Stimulated activated CD4-positive, alpha-beta T cell treated with anti-CD3 and anti-CD28 coated beads, TNF-alpha, amount 100 ng/mL, for 48 hours (primary cell): ENCODE results near the gene CCDC136.

Experiments used
- DNase-seq, 3 donors: peaks; one replicate each; pipeline ENCODE4 v3.0.0-alpha.2; 2020; ENCODE audit warnings: low read depth in 3 of 3

Gene CCDC136

DNA sequence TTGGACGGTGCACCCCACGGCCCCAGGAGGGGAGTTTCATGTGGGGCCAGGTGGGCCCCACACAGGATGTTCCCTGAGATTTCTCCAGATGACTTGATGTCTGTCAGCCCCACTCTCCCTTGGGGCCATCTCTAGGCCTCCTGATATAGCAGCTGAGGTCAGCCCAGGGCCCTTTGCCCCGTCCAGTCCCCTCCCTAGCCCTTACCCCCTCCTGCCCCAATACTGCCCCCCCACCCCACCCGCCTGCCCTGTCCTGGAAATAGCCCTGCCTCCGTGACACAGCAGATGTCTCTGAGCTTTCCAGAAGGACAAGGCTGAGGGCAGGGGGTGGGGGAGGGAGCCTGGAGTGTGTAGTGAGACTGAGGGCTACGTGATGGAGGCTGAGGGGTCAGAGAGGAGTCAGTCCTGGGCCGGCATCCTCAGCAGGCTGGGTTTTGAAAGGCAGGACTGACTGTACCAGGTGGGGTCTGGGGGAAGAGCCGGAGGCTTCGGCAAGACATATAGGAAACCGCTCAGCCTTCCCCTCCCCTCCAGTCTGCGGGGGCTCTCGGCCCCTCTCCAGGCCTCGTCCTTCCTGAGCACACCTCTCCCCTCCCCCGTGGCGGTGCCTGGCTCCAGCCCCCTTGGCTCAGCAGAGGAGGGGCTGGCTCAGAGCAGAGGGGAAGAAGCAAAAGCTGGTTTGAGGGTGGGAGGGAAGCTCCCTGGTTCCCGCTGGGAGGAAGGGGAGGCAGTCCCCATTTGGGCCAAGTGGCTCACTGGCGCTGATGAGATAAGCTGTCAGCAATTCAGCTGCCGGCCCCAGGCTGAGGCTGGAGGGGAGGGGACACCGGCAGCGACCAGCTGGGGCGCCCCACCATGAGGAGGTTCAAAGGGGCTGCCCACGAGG, 40.5 kb downstream of the CCDC136 start:
- no peak for DNase-seq

DNA sequence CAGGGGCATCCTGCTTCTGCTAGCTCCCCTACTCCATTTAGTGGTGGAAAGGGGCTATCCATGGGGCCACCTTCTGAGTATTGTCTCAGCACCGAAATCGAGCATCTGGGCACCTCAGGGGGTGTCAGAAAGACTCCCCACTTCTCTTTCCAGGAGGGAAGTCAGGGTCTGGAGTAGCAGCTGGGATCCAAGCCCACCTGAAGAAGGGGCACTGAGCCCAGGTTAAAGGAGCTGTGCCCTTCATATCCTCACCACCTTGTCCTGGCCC, 41.0 kb downstream of the CCDC136 start:
- DNase-seq: no peak

DNA sequence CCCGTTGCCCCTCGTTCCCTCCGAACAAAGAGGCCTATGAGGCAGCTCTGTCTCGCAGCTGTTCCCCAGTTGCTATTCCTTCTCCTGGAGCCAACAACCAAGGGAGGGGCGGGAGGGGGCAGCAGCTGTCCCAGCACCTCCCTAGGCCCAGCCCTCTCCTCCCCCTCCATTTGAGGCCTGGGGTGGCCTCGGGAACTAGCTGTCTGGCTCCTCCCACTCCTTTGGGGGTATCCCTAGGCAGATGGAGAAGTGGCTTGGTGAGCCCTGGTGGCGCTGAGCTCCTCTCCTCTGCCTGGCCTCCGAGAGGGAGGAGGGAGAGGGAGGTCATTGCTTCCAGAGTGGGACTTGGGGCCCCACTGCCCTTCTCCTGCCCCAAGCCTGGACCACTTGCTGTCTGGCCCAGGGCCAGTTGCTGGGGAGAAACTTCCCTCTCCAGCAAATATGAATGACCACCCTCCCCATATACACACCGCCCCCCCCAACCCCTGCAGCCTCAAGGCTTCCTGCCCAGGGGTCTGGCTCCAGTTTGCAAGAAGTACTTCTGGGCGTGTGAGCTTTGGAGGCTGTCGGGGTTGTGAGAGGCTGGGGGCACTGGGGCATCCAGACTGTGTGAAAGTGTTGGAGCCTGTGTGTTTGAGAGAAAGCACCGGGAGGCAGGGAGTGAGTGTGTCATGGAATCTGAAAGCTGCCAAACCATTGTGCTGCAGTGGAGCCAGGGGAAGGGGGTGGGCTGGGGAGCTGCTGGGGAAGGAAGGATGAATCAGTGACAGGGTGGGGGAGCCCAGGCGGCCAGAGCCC, 41.6 kb downstream of the CCDC136 start:
- no peak for DNase-seq

DNA sequence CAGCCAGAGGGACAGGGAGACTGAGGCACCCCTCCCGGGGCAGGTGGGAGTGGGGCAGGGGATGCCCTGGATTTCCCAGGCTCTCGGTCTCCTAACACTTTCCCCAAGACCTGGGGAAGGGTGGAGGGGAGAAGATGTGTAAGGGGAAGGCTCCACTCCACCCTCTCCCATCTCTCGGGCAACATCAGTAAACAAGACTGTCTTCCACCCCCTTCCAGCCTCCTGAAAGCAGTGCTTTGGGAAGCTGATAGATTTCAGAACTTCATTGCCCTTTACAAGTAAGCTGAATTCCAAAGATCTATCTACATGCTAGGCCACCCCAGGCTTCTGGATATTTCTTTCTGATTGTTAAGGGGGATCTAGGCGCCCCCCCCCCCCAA, 42.2 kb downstream of the CCDC136 start:
- no peak for DNase-seq

DNA sequence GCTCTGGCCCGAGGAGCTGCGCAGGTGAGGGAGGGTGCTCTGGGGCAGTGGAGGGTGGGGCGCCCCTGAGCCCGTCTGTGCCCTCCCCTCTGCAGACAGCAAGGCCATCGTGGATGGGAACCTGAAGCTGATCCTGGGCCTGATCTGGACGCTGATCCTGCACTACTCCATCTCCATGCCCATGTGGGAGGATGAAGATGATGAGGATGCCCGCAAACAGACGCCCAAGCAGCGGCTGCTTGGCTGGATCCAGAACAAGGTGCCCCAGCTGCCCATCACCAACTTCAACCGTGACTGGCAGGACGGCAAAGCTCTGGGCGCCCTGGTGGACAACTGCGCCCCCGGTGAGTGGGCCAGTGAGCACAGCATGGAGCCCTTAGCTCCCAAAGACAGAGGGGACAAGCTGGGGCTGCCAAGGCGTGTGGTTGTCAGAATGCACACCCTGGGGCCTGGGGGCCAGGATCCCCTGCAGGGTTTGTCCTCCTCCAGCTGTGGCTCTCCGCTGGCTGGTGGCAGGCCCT, 43.5 kb downstream of the CCDC136 start:
- DNase-seq: no peak

DNA sequence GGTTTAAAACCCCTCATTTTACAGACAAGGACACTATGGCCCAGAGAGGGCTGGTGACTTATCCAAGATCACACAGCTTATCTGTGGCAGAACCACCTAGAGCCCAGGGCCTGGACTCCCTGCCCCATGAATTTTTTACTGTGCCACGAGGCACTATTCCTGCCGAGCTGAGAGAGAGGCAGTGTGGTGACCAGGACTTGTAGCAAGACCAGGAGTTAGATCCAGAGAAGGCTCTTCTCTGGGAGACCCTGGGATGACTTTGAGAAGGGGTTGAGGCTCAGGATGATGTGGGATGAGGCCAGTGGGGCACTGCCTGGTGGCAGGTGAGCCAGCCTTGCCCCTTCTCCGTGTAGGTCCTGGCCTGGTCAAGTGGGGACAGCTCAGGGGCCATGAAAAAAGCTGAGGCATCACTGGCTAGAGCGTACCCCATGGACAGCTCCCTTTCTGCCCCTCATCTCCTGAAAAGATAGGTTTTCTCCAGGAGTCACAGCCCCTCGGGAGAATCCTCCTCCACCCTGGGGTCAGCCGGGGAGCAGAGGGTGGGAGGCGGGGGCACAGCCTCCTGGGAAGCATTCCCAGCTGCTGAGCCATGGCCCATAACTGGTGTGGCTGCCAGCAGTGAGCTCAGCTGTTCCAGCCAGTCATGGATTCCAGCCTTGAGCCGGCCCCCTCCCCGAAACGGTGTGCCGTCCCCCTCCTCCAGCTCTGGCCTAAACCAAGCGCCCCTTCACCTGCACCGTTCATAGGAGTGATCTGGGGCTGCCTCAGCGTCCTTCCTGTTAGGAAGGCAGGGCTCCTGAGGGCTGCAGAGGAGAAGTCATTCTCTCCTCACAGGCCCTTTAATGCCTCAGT, 44.2 kb downstream of the CCDC136 start:
- no peak for DNase-seq

DNA sequence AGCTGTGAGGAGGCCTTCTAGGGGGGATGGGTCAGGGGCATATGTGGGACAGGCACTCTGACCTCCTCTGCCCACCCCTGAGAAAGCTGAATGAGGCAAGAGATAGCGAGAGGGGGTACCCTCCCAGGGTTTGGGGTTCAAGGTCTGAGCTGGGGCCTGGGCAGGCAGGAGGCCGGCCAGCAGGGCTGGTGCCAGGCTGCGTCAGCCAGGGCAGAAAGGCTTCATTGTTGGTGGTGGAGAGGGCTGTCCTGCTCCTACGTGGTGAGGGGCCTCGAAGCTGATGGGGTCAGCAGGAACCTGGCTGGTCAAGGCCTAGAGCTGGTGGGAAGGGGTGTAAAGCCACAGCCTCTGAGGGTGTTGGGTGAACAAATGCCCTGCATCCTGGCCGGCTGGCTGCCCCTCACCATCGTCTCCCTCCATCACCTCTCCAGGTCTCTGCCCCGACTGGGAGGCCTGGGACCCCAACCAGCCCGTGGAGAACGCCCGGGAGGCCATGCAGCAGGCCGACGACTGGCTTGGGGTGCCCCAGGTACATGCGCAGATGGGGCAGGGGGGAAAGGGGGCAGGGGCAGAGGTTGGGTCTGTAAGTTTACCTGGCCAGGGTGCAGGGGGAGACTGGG, 45.1 kb downstream of the CCDC136 start:
- DNase-seq: no peak

DNA sequence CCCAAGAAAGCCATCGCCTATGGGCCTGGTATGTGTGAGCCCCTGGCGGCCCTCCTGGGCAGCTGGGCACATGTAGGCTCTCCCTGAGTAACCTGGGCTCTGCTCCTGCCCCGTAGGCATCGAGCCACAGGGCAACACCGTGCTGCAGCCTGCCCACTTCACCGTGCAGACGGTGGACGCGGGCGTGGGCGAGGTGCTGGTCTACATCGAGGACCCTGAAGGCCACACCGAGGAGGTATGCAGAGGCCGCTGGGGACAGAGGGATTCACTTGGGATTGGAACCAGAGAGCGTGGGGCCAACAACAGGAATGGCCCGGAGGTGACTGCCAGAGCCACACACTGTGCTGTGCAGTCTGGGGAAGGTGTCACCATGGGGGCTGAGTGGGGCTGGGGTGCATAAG, 45.8 kb downstream of the CCDC136 start:
- no peak for DNase-seq

DNA sequence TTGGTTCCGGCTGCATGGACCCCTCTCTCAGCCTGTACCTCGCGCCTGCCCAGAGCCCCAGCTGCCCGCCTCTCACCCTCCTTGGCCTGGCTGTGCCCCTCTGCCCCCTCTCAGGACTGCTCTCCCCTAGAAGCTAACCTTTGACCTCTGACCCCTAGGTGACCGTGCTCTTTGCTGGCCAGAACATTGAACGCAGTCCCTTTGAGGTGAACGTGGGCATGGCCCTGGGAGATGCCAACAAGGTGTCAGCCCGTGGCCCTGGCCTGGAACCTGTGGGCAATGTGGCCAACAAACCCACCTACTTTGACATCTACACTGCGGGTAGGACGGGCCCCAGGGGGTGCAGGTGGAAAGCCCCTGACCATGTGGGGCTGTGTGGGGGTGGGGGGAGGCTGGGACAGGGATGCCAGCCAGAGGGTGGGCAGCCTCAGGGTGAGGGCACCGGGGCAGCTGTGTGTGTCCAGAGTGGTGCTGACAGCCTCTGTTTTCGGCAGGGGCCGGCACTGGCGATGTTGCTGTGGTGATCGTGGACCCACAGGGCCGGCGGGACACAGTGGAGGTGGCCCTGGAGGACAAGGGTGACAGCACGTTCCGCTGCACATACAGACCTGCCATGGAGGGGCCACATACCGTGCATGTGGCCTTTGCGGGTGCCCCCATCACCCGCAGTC, 46.5 kb downstream of the CCDC136 start:
- DNase-seq: no peak

DNA sequence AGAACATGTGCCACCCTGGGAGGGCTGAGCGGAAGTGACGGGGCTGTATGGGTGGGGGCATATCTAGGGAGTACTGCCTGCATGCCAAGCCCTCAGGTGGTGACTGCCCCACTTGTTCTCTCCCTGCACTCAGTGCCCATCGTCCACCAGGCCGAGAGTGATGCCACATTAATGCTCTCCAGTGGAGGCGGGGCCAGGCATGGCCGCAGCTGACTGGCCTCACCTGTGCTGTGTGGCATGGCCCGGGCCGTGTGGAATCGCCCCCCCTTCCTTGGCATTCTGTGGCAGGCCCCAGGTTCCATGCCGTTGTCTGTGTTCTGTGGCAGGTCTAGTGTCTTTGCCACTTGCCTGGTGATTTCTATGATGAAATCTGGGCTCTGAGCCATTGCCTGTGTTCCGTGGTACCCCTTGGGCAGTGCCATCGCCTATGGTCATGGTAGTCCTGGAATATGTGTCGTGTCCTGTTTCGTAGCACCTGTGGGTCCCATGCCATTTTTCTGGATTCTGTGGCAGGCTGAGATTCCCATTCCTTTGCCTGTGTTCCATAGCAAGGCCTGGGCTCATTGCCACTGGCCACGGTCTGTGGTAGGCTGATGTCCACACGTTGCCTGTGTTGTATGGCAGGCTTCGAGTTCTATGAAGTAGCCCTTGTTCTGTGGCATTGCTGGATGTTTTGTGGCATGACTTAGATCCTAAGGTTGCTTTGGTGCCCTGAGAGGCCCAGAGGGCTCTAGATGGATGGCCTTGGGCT, 47.4 kb downstream of the CCDC136 start:
- no peak for DNase-seq

DNA sequence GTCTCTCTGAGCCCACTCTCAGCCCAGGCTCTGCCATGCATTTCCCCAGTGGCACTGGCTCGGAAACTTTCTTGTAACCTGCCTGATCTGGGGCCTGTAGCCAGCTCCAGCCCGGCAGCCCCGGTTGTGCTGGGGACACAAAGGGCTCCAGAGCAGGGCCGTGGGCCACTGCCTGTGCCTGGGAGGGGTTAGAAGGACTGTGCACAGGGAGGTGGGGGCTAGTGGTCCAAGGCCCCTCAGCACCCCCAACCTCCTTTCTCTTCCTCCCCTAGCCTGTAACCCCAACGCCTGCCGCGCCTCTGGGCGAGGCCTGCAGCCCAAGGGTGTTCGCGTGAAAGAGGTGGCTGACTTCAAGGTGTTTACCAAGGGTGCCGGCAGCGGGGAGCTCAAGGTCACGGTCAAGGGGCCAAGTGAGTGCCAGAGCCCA, 48.0 kb downstream of the CCDC136 start:
- DNase-seq: no peak

DNA sequence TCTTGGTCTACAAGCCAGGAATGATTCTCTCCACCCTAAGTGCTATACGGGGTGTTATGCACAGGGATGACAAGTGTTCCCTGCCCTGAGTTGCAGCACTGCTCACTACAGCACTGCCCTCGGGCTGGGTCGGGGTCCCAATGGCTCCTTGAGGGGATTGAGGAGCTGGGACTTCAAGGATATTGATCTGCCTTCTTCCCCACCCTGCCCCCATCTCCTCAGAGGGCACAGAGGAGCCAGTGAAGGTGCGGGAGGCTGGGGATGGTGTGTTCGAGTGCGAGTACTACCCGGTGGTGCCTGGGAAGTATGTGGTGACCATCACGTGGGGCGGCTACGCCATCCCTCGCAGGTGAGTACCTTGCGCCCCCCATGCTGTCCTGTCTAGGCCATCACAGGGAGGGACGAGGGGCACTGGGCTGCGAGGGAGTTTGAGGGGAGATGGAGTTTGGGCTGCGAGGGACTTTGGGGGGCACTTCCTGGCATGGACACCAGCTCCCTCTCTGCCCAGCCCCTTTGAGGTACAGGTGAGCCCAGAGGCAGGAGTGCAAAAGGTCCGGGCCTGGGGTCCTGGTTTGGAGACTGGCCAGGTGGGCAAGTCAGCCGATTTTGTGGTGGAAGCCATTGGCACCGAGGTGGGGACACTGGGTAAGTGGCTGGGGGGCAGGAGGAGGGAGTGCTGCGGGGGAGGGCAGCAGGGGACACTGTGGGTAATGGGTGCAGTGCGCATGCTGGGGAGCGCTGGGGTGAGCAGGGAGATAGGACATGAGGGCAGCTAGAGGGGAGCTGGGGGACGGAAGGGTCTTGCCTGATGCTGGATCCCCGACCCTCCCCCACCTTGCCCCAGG, 48.8 kb downstream of the CCDC136 start:
- no peak for DNase-seq

DNA sequence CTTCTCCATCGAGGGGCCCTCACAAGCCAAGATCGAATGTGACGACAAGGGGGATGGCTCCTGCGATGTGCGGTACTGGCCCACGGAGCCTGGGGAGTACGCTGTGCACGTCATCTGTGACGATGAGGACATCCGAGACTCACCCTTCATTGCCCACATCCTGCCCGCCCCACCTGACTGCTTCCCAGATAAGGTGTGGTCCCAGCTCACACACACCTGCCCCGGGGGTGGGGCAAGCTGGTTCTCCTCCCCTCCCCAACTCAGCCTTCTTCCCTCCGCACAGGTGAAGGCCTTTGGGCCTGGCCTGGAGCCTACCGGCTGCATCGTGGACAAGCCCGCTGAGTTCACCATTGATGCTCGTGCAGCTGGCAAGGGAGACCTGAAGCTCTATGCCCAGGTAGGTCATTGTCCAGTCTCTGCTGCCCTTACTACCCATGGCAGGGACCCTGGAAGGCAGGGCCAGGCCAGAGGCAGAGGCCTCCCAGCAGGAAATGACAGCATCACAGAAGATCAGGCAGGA, 49.5 kb downstream of the CCDC136 start:
- no peak for DNase-seq

DNA sequence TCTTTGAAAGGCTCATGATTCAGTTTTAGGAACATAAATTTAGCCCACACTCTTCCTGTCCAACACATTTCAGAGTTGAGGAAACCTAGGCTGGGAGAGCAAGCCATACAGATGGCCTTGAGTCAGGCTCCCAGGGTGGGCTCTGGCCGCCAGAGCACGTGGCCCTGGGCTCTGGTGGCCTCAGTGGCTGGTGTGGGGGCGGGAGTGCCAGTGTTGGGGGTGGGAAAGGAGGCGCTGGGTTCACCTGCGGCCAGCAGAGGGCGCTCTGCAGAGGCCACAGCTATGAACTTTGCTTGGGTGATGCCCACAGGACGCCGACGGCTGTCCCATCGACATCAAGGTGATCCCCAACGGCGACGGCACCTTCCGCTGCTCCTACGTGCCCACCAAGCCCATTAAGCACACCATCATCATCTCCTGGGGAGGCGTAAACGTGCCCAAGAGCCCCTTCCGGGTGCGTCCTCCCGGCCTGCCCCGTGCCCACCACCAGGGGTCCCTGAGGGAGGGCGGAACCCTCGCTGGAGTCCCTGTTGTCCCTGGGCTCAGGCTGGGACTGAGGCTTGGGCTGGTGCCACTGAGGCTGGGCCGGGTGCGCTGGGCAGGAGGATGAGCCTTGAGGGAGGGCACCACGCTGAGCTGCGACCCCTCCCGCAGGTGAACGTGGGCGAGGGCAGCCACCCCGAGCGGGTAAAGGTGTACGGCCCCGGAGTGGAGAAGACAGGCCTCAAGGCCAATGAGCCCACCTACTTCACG, 50.3 kb downstream of the CCDC136 start:
- DNase-seq: peak; percentile 43 to 53 (median 47)

DNA sequence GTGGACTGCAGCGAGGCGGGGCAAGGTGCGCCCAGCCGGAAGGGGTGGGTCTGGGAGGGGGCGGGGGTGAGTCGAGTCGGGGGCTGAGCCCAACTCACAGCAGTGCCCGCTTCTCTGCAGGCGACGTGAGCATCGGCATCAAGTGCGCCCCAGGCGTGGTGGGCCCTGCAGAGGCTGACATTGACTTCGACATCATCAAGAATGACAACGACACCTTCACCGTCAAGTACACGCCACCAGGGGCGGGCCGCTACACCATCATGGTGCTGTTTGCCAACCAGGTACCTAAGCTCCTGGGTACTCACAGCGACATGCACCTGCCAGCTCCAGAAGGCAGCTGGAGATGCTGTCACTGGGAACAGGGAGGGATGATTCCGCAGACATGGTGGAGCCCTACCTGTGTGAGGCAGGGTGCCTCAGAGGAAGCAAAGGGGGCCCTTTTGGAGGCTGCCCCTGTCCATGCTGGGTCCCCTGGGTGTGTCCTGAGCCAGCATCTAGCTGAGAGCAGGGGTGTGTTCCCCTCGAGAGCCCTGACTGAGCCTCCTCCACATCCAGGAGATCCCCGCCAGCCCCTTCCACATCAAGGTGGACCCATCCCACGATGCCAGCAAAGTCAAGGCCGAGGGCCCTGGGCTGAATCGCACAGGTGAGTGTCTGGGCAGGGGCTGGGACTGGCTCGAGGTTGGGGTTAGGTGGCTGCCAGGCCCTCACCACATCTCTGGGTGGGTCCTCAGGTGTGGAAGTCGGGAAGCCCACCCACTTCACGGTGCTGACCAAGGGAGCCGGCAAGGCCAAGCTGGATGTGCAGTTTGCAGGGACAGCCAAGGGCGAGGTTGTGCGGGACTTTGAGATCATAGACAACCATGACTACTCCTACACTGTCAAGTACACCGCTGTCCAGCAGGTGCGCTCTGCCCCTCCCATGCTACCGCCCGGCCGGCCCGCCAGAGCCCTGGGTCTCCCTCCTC, 51.2 kb downstream of the CCDC136 start:
- no peak for DNase-seq

DNA sequence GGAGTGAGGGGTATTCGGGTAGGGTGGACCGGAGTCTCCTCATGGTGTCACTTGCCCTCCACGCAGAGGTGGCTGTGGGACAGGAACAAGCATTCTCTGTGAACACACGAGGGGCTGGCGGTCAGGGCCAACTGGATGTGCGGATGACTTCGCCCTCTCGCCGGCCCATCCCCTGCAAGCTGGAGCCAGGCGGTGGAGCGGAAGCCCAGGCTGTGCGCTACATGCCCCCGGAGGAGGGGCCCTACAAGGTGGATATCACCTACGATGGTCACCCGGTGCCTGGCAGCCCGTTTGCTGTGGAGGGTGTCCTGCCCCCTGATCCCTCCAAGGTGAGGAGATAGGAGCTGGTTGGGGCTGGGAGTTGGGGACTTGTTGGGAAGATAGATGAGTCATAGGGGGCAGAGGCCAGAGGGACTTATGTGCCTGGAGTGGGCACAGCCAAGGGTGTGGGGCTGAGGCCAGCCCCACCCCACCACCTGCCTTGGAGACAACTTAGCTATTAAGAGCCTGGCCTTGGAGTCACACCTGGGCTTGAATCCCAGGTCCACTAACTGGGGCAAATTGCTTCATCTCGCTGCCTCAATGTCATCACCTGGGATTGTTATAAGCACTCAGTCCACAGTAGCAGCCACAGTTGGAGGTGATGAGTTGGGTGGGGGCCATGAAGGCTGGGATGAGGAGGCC, 52.3 kb downstream of the CCDC136 start:
- no peak for DNase-seq
